GM12801 (cell line): ENCODE measurements around the gene IL21R.

Experiments used
- CTCF ChIP-seq: IDR thresholded peaks from one replicate; pipeline ENCODE4 v1.5.1; 2011; ENCODE audit warnings: control low read depth; ENCODE audit not compliant: insufficient read length; ENCODE audit errors: extremely low read depth

IL21R gene

GRCh38 chr16:27377666-27378485 lies 24.1 kb upstream of the IL21R start:
- TF ChIP-seq CTCF = no peak

GRCh38 chr16:27378871-27379481 lies 23.0 kb upstream of the IL21R start:
- TF ChIP-seq CTCF = no peak

- no peak for TF ChIP-seq CTCF
Measured at GRCh38 chr16:27379919-27380318, 22.1 kb upstream of the IL21R start.

GRCh38 chr16:27381236-27381635 lies 20.7 kb upstream of the IL21R start:
- TF ChIP-seq CTCF = no peak

DNA sequence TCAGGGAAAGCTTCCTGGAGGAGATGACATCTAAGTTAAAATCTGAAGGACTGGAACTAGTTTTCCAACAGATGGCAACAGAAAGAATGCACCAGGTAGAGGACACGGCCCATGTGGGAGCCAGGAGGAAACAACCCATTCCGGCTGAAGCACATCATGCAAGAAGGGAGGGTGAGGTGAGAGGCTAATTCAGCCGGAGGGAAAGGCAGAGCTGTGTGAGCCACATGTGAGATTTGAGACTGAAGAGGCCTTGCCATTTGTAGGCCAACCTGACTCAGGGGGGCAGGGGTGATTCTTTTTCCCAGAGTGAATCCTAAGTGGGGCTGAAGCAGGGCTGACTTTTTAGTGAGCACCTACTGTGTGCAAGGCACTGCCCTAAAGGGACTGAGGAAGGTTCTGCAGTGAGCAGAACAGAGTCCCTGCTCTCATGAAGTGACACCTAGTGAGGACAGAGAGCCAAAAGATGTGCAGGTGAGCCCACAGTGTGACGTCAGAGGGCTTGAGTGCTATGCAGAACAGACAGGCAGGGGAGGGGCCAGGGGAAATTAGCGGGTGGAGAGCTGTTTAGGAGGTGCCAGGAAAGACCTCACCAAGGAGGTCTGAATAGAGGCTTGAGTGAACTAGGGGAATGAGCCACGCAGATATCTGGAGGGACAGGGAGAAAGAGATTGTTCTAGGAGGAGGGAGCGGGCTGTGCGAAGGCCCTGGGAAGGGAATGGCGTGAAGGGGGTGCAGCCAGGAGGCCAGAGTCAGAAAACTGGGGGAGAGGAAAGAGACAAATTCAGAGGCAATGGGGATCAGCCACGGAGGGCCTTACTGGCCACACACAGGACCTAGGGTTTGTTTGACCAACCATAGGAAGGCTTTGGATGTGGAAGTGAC lies 19.8 kb upstream of the IL21R start:
- TF ChIP-seq CTCF = no peak

DNA sequence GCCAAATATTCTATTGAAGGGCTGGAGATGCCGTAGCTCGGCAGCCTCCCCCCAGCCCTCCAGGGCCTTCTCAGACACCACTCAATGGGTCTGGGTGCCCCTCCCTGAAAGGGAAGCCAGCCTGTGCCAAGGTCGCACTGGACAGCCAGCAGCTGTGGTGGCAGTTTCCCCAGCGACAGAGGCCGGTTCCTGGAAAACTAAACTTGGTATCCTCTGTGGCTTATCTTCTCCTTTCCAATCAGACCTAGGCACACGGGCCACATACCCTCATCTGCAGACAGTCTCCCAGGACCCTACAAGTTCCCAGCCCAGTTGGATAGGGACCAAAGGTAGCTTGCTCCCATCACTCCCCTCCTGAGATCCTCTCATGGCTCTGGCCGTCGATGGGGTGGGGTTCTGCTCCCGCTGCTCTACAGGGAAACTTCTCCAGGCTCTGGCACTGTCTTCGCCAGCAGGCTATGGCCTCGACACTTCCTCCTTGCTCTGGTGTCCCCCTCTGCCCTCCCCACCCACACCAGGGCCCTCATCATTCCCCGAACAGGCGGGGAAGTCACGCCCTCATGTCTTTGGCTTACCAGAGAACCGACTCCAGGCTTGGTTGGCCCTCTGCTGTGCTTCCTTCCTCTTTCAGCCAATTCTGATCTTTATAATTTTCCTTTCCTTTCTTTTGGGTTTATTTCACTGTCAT lies 18.3 kb upstream of the IL21R start:
- no peak for TF ChIP-seq CTCF
